HG03159 (cell line): Measurements from ENCODE around the gene FBXO38.
"Not testable (repeated sequence)": the region's sequence is repeated elsewhere in the genome, so short reads cannot be mapped to it uniquely, and the experiment has no call there.

Experiments used
- ATAC-seq: cut with Tn5 transposase; IDR thresholded peaks from one replicate; pipeline ENCODE4 v1.9.1; 2021; ENCODE audit warnings: mild to moderate bottlenecking, moderate library complexity; ENCODE audit not compliant: unreplicated experiment

Gene FBXO38

DNA sequence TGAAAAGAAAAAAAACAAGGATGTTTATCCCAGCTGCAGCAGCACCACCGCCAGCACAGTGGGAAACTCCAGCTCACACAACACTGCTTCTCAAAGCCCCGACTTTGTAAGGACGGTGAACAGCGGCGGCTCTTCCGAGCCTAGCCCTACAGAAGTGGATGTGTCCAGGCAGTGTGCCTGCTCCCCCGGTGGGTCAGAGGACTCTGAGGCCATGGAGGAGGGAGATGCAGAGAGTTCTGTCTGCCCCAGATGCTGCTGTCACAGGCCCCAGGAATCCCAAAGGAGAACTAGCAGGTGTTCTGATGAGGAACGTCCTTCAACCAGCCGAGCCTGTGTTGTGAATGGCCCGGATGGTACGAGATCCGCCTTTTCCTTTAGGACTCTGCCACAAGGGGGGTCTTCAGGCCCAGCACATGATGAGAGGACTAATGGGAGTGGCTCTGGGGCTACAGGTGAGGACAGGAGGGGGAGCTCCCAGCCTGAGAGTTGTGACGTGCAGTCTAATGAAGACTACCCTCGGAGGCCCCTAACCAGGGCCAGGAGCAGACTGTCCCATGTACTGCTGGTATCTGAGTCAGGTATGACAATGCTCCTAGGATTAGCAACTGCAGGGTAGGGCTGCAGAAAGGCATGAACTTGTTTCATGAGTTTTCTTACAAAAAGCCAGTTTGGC, 43.7 kb downstream of the FBXO38 start:
- no peak for ATAC-seq

- no peak for ATAC-seq
Measured at GRCh38 chr5:148428848-148429247, 45.1 kb downstream of the FBXO38 start.

DNA sequence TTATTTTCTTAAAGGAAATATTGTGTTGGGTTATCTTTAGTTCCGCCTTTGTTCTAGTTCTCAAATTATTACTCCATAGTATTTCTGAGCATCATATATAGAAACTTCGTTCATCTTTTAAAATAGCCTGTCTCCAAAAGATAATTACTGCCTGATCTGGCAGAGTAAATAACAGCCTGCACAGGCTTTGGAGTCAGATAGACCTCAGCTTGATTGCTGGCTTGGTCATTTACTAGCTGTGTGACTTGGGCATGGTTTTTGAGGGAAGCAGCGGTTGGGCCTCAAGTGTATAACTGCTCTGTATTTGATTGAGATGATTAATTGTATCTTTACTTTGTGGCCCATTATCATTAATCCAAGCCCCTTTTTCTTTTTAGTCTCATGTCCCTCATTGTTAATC, 50.1 kb downstream of the FBXO38 start:
- no peak for ATAC-seq

GRCh38 chr5:148436029-148436428, 52.3 kb downstream of the FBXO38 start:
- no peak for ATAC-seq

GRCh38 chr5:148437249-148437648, 53.5 kb downstream of the FBXO38 start:
- no peak for ATAC-seq

DNA sequence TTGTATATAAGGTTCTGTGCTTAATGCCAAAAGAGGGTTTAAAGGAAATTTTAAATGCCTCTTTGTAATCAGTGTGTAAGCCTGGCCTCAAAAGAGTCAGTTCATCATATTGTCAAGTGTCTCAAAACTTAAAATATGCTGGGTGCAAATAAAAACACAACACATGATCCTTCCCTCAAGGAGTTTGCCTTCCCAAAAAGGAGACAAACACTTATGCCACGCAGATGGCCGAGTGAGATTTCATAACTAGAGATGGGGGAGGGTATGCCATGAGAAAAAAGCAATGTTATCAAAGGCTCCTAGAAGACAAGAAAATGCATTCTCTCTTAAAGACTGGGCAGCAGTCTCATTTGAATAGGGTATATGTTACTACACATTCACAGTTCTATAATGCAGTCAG, 55.2 kb downstream of the FBXO38 start:
- no peak for ATAC-seq

GRCh38 chr5:148443241-148443640, 59.5 kb downstream of the FBXO38 start:
- ATAC-seq, result no peak

GRCh38 chr5:148443998-148444397, 60.2 kb downstream of the FBXO38 start:
- ATAC-seq, result peak; percentile 95

GRCh38 chr5:148445578-148445977, 61.8 kb downstream of the FBXO38 start:
- no peak for ATAC-seq

DNA sequence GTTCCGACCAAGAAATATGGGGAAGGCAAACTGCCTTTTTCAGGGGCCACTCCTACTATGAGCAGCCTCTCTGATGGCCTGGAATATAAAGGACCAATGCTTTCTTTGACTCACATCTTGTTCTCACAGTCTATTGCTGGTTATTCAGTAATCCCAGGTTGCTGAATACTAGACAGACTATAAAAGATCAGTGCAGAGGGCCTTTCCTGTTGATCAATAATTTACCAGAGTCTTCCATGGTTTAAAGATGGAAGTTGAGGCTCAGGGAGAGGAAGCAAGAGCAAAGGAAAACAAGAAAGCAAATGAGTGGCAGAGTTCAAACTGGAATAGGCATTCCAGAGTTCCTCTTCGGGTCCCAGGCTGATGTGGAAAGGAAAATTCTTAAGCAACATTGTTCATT, 62.9 kb downstream of the FBXO38 start:
- ATAC-seq, result no peak

DNA sequence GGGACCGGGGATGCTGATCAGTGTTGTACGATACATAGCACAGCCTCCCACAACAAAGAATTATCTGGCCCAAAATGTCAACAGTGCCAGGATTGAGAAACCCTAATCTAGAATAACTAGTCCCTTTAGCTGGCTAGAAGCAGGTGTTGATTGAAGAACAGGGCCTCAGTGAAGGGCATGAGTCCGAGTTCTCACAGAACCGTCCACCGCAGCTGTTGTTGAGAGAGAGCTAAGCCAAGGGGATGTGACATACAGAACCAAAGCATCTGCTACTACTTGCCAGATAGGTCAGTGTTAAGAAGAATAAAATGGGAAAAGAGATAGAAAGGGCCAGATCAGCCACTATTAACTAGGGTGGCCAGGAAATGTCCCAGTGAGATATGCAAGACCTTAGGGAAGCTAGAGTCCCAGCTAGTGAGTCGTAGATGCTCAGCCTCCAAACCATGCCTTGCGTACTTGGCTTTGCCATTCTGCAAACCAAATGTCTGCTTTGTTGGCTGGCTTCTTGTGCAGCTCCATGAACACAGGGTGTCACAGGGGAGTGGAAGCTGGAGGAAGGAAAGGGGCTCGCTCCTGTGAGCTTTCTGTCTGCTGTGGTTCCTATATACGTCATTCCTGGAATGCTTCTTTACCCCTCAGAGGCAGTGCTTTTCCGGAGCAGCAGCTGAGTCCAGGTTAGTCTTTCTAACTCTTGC, 68.9 kb downstream of the FBXO38 start:
- no peak for ATAC-seq

DNA sequence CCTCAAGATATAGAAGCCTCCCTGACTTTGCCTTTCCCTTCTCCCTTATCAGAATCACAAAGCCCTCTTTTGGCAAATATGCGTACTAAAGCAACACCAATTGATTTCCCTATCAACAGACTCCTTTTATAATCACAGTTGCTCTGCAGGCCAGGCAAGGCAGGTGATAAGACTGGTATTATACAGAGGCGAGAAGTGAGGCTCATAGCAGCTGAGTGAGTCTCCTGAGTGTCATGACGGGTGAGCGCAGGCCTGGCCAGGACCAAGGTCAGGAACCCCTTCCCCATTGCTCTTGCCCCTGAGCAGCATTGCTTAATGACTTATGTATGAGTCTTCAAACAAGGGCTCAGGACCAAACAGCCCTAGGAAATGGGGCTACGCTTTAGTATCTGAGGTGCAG, 70.8 kb downstream of the FBXO38 start:
- ATAC-seq, result no peak

GRCh38 chr5:148455185-148455584, 71.4 kb downstream of the FBXO38 start:
- ATAC-seq, result no peak

DNA sequence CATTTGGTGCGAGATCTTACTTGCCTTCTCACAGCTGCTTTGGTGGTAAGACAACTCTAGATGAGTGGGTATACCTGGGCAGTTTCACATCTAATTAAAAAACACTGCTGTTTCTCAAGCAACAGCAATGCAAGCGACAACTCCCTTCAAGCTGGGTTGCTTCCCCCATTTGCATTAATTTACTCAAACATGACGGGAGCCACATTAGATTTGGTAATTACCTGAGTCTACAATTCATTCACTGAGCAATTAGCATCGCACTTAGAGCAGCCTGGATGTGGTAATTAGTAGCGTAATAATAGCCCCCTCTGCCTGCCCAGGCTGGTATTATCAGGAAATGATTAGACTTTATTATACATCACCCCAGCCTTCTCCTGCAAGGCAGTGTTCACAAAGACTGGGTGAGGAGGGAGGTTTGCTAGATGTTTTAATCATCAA, 73.4 kb downstream of the FBXO38 start:
- peak; percentile 84 for ATAC-seq

DNA sequence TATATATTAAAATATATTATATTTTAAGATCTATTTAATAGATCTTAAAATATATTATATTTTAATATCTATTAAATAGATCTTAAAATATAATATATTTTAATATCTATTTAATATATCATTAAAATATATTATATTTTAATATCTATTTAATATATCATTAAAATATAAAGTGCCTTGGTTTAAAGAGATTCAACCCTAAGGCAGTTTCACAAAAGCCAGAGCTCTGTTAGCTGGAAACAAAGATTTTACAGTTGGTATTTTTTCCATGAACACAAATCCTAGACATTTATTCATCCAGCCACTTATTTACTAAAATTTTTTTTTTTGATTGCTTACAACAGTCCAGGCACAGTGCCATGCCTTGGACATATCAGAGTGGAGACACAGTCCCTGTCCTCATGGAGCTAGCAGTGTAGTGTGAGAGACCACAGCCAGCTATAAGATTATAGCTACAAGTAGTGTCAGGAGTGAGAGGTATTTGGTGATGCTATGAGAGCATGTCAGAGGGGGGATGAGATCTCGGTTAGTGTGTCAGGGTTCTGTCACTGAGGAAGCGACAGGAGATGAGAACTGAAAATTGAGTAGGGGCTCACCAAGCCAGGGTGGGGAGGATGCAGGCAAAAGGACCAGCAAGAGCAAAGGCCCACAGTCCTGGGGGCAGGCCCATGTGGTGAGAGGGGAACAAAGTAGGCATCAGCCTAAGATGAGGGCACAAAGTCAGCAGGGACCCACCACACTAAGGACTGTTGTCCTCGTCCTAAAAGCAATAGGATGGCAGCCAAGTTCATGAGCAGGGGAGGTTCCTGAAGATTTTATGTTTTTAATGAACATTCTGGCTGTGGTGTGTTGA, 74.5 kb downstream of the FBXO38 start:
- no peak for ATAC-seq

DNA sequence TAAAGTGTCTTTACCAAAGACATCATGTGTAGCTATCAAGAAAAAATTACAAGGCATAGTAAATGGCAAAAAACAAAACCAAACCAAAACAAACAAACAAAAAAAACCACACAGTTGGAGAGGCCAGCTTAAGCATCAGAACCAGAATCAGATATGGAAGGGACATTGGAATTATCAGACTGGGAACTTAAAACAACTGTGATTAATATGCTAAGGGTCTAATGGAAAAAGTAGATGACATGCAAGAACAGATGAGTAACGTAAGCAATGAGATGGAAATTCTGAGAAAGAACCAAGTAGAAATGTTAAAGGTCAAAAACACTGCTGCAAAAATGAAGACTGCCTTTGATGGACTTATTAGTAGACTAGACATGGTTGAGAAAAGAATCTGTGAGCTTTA, 75.9 kb downstream of the FBXO38 start:
- no peak for ATAC-seq

- no peak for ATAC-seq
Measured at GRCh38 chr5:148465381-148466235, 81.8 kb downstream of the FBXO38 start.

GRCh38 chr5:148466236-148466580, 82.5 kb downstream of the FBXO38 start:
- ATAC-seq, result no peak

DNA sequence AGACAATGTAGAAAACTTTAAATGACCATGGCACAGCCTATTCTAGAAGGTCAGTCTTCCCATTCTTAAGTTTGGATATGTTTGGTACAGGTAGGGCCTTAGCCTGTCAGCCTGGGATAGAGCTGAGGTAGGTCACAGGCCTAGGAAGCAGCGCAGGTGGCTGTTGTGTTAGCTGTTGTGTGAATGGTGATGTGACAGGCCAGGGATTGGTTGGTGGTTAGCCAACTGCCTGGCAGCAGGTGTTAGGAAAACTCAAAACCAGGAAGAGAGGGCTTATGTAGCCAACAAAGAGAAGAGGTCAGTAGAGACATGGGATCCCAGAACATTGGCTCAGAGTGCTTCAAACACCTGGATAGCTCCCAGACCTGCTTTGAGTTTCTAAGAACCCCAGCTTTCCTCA, 84.2 kb downstream of the FBXO38 start:
- no peak for ATAC-seq

DNA sequence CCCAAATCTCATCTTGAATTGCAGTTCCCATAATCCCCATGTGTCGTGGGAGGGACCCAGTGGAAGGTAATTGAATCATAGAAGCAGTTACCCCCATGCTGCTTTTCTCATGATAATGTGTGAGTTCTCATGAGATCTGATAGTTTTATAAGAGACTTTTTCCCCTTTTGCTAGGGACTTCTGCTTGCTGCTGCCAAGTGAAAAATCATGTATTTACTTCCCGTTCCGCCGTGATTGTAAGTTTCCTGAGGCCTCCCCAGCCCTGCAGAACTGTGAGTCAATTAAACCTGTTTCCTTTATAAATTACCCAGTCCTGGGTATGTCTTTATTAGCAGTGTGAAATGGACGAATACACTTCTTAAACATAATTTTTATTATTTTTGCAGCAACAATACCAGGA, 85.0 kb downstream of the FBXO38 start:
- ATAC-seq, result not testable (repeated sequence)

GRCh38 chr5:148469501-148469935, 85.8 kb downstream of the FBXO38 start:
- no peak for ATAC-seq
